Prostate gland (tissue), 2 donors: ENCODE measurements around the gene RAB6A. TPM values are rescaled to one million over a fixed set of nuclear protein-coding genes. Genes with fewer than 3 reads are reported as not detected.

ENCODE experiments used
- total RNA-seq, 2 donors: library from RNA; depleted of rRNA; stranded (reverse); fragments of >200 nt; gene quantifications; one replicate each; pipeline ENCODE4 v1.1.0, GENCODE V29; 2016

RAB6A gene
- total RNA-seq, 2 donors from 2014 or later, result 152 to 200 TPM

Other genes with a start within 250 kb of the RAB6A start
- 10 to 100 TPM; 27.3 to 38.3 TPM for gene FAM168A, start 163.0 kb downstream of the RAB6A start, total RNA-seq
- gene PLEKHB1, start 114.5 kb downstream of the RAB6A start, total RNA-seq, result 10 to 100 TPM; 30.8 to 64.9 TPM
- gene MRPL48, start 26.8 kb upstream of the RAB6A start, total RNA-seq, result 10 to 100 TPM; 11.1 to 33.0 TPM
- gene COA4, start 115.8 kb upstream of the RAB6A start, total RNA-seq, result 100 to 1,000 TPM in 1 of 2 donors, 10 to 100 TPM in 1; 57.0 to 136 TPM
- 10 to 100 TPM; 15.6 to 28.3 TPM for gene PAAF1, start 115.9 kb upstream of the RAB6A start, total RNA-seq
- gene DNAJB13, start 190.0 kb upstream of the RAB6A start, total RNA-seq, result 1 to 10 TPM in 1 of 2 donors, under 1 TPM in 1; 0.59 to 1.9 TPM
- 10 to 100 TPM; 13.6 to 23.1 TPM for gene UCP2, start 221.8 kb upstream of the RAB6A start, total RNA-seq
- gene UCP3, start 248.0 kb upstream of the RAB6A start, total RNA-seq, result 1 to 10 TPM in 1 of 2 donors, under 1 TPM in 1; 0.55 to 6.8 TPM